ENCODE measurements around the gene TBKBP1. TPM values are rescaled to one million over a fixed set of nuclear protein-coding genes. Genes with fewer than 3 reads are reported as not detected.
A peak's percentile ranks its signal among the peaks of the same experiment; 100 is the strongest.

TBKBP1 gene
- total RNA-seq, 4 donors from 2014 or later: 1.8 to 6.4 (median 4.4) TPM

GRCh38 chr17:47684535-47685193 is 9.3 kb upstream of the TBKBP1 start:
- no peaks in the 10 kb centered on the region for H3K9me3 ChIP-seq
- H3K4me1 ChIP-seq: peaks cover 0 to 10% (median 0%) of the 10 kb centered on the region in 4 donors
- WGBS, 2 donors (ENCODE audit: low coverage in 1 of 2): 92 to 93% methylated on average over 2 to 4 of the region's 4 CpGs
- H3K27ac ChIP-seq: no peak overlapping the region
- peaks cover 0 to 51% (median 15%) of the 10 kb centered on the region in 4 donors for H3K36me3 ChIP-seq
- DNase-seq: no peak
- no peaks in the 10 kb centered on the region for H3K27me3 ChIP-seq
- in situ Hi-C loops (cut with MboI; ENCODE audit: low pct_ligation_motif_present in 1 of 4, low pct_unique_long_range_greater_than_20kb in 1 of 4, low sequenced_read_pairs in 3 of 4) (no loop called here), intact Hi-C loops (cut with DNase I; ENCODE audit: low total_unique reads) (no loop called here)
- no peak overlapping the region for H3K4me3 ChIP-seq
- TF ChIP-seq CTCF (IDR thresholded peaks at IDR 0.05) (no peak), EP300 (IDR thresholded peaks at IDR 0.05; ENCODE audit: low read depth) (no peak), POLR2A (IDR thresholded peaks at IDR 0.05) (no peak), POLR2AphosphoS5 (IDR thresholded peaks at IDR 0.05) (no peak)

GRCh38 chr17:47685556-47686275 is 8.2 kb upstream of the TBKBP1 start:
- peak overlapping the region in 1 of 4 donors; percentile 28 for H3K27ac ChIP-seq
- intact Hi-C loops (cut with DNase I; ENCODE audit: low total_unique reads) (no loop called here), in situ Hi-C loops (cut with MboI; ENCODE audit: low pct_ligation_motif_present in 1 of 4, low pct_unique_long_range_greater_than_20kb in 1 of 4, low sequenced_read_pairs in 3 of 4) (no loop called here)
- no peak for DNase-seq
- no peak for TF ChIP-seq POLR2AphosphoS5 (IDR thresholded peaks at IDR 0.05)
- TF ChIP-seq CTCF (IDR thresholded peaks at IDR 0.05): no peak
- no peak for TF ChIP-seq EP300 (IDR thresholded peaks at IDR 0.05; ENCODE audit: low read depth)
- no peak for TF ChIP-seq POLR2A (IDR thresholded peaks at IDR 0.05)
- H3K4me1 ChIP-seq: peaks cover 0 to 10% (median 0%) of the 10 kb centered on the region in 4 donors
- 85 to 88% methylated on average over 3 to 4 of the region's 4 CpGs for WGBS, 2 donors (ENCODE audit: low coverage in 1 of 2)
- peaks cover 0 to 41% (median 10%) of the 10 kb centered on the region in 4 donors for H3K36me3 ChIP-seq
- no peaks in the 10 kb centered on the region for H3K9me3 ChIP-seq
- H3K4me3 ChIP-seq: no peak overlapping the region
- no peaks in the 10 kb centered on the region for H3K27me3 ChIP-seq

GRCh38 chr17:47686276-47686635 is 7.7 kb upstream of the TBKBP1 start:
- Histone ChIP-seq H3K36me3 (peaks cover 0 to 36% (median 7%) of the 10 kb centered on the region in 4 donors), H3K27ac (peak overlapping the region in 1 of 4 donors; percentile 28), H3K4me1 (peaks cover 0 to 10% (median 0%) of the 10 kb centered on the region in 4 donors), H3K27me3 (no peaks in the 10 kb centered on the region), H3K9me3 (no peaks in the 10 kb centered on the region), H3K4me3 (no peak overlapping the region)
- 80 to 83% methylated on average over 1 of the region's 1 CpG for WGBS, 2 donors (ENCODE audit: low coverage in 1 of 2)
- intact Hi-C loops (cut with DNase I; ENCODE audit: low total_unique reads) (no loop called here), in situ Hi-C loops (cut with MboI; ENCODE audit: low pct_ligation_motif_present in 1 of 4, low pct_unique_long_range_greater_than_20kb in 1 of 4, low sequenced_read_pairs in 3 of 4) (no loop called here)
- TF ChIP-seq POLR2AphosphoS5 (IDR thresholded peaks at IDR 0.05) (peak in 1 of 3 donors; percentile 6), CTCF (IDR thresholded peaks at IDR 0.05) (no peak), POLR2A (IDR thresholded peaks at IDR 0.05) (no peak), EP300 (IDR thresholded peaks at IDR 0.05; ENCODE audit: low read depth) (no peak)
- no peak for DNase-seq

GRCh38 chr17:47686664-47687327 is 7.2 kb upstream of the TBKBP1 start:
- Histone ChIP-seq H3K27ac (peak overlapping the region in 1 of 4 donors; percentile 28), H3K36me3 (peaks cover 0 to 30% (median 5%) of the 10 kb centered on the region in 4 donors), H3K4me3 (no peak overlapping the region), H3K27me3 (no peaks in the 10 kb centered on the region), H3K9me3 (no peaks in the 10 kb centered on the region), H3K4me1 (peaks cover 0 to 10% (median 0%) of the 10 kb centered on the region in 4 donors)
- in situ Hi-C loops (cut with MboI; ENCODE audit: low pct_ligation_motif_present in 1 of 4, low pct_unique_long_range_greater_than_20kb in 1 of 4, low sequenced_read_pairs in 3 of 4) (no loop called here), intact Hi-C loops (cut with DNase I; ENCODE audit: low total_unique reads) (no loop called here)
- DNase-seq: no peak
- 86 to 88% methylated on average over 7 of the region's 7 CpGs for WGBS, 2 donors (ENCODE audit: low coverage in 1 of 2)
- no peak for TF ChIP-seq POLR2AphosphoS5 (IDR thresholded peaks at IDR 0.05)
- no peak for TF ChIP-seq POLR2A (IDR thresholded peaks at IDR 0.05)
- TF ChIP-seq CTCF (IDR thresholded peaks at IDR 0.05): no peak
- TF ChIP-seq EP300 (IDR thresholded peaks at IDR 0.05; ENCODE audit: low read depth): no peak

Data from transverse colon (tissue), 4 donors.